ENCODE data around the gene GPC5.

The GPC5 gene

GRCh38 chr13:92768602-92769001 lies 1370.2 kb downstream of the GPC5 start:
- DNase-seq, result no peak

GRCh38 chr13:92769046-92769445 lies 1370.6 kb downstream of the GPC5 start:
- no peak for DNase-seq

GRCh38 chr13:92775658-92776057 lies 1377.2 kb downstream of the GPC5 start:
- DNase-seq, result no peak

- DNase-seq, result no peak
Measured at GRCh38 chr13:92781965-92782690, 1383.7 kb downstream of the GPC5 start.

GRCh38 chr13:92802776-92803175 lies 1404.4 kb downstream of the GPC5 start:
- DNase-seq, result no peak

GRCh38 chr13:92804346-92804745 lies 1405.9 kb downstream of the GPC5 start:
- DNase-seq, result no peak

GRCh38 chr13:92804926-92805325 lies 1406.5 kb downstream of the GPC5 start:
- DNase-seq, result no peak

GRCh38 chr13:92805766-92806165 lies 1407.3 kb downstream of the GPC5 start:
- no peak for DNase-seq

GRCh38 chr13:92806215-92806614 lies 1407.8 kb downstream of the GPC5 start:
- no peak for DNase-seq

GRCh38 chr13:92807353-92807752 lies 1408.9 kb downstream of the GPC5 start:
- no peak for DNase-seq

GRCh38 chr13:92807966-92808365 lies 1409.5 kb downstream of the GPC5 start:
- DNase-seq, result no peak

GRCh38 chr13:92821324-92821723 lies 1422.9 kb downstream of the GPC5 start:
- DNase-seq, result no peak

GRCh38 chr13:92823059-92823458 lies 1424.6 kb downstream of the GPC5 start:
- DNase-seq, result no peak

- no peak for DNase-seq
Measured at GRCh38 chr13:92825938-92826596, 1427.6 kb downstream of the GPC5 start.

GRCh38 chr13:92827503-92827902 lies 1429.1 kb downstream of the GPC5 start:
- no peak for DNase-seq

- no peak for DNase-seq
Measured at GRCh38 chr13:92829930-92830329, 1431.5 kb downstream of the GPC5 start.

GRCh38 chr13:92830821-92831220 lies 1432.4 kb downstream of the GPC5 start:
- DNase-seq, result no peak

GRCh38 chr13:92833071-92833470 lies 1434.7 kb downstream of the GPC5 start:
- no peak for DNase-seq

GRCh38 chr13:92836171-92836570 lies 1437.8 kb downstream of the GPC5 start:
- no peak for DNase-seq

- no peak for DNase-seq
Measured at GRCh38 chr13:92838786-92839185, 1440.4 kb downstream of the GPC5 start.

GRCh38 chr13:92842145-92842544 lies 1443.7 kb downstream of the GPC5 start:
- DNase-seq, result no peak

- no peak for DNase-seq
Measured at GRCh38 chr13:92843549-92843948, 1445.1 kb downstream of the GPC5 start.

GRCh38 chr13:92849381-92849780 lies 1451.0 kb downstream of the GPC5 start:
- no peak for DNase-seq

GRCh38 chr13:92864584-92865284 lies 1466.3 kb downstream of the GPC5 start:
- DNase-seq, result no peak
